HepG2 (cell line): ENCODE data around the gene ZCCHC24. TPM values are rescaled to one million over a fixed set of nuclear protein-coding genes. Genes with fewer than 3 reads are reported as not detected.

ENCODE experiments used
- ARID3A ChIP-seq: IDR thresholded peaks from 2 replicates; pipeline ENCODE4 v1.6.1; 2012; ENCODE audit warnings: low read depth, low read length, improper control_type of control experiment
- GLMP ChIP-seq: sonication (generic); formaldehyde crosslinking; IDR thresholded peaks from 2 replicates; pipeline ENCODE4 v1.9.0; 2021; ENCODE audit warnings: missing genetic modification reagents, mild to moderate bottlenecking, borderline replicate concordance
- JDP2 ChIP-seq: sonication (generic); formaldehyde crosslinking; IDR thresholded peaks from 2 replicates; pipeline ENCODE4 v1.8.1; 2022; ENCODE audit warnings: missing genetic modification reagents, borderline replicate concordance
- LBX2 ChIP-seq: sonication (generic); formaldehyde crosslinking; IDR thresholded peaks from 2 replicates; pipeline ENCODE4 v1.5.0; 2020; ENCODE audit warnings: missing genetic modification reagents, mild to moderate bottlenecking, borderline replicate concordance
- REPIN1 ChIP-seq: sonication (generic); formaldehyde crosslinking; IDR thresholded peaks from 2 replicates; pipeline ENCODE4 v1.8.0; 2022; ENCODE audit warnings: missing genetic modification reagents, low read depth, mild to moderate bottlenecking, borderline replicate concordance
- SPEN ChIP-seq: sonication (generic); formaldehyde crosslinking; IDR thresholded peaks from 2 replicates; pipeline ENCODE4 v1.5.1; 2020; ENCODE audit warnings: low read depth, mild to moderate bottlenecking, missing genetic modification reagents
- STAG1 ChIP-seq: sonication (generic); formaldehyde crosslinking; IDR thresholded peaks from 2 replicates; pipeline ENCODE4 v1.4.0; 2020; ENCODE audit warnings: missing genetic modification reagents
- TOE1 ChIP-seq: sonication (generic); formaldehyde crosslinking; IDR thresholded peaks from 2 replicates; pipeline ENCODE4 v1.4.0; 2020; ENCODE audit warnings: mild to moderate bottlenecking, missing genetic modification reagents
- ZFP91 ChIP-seq: sonication (generic); formaldehyde crosslinking; IDR thresholded peaks from 2 replicates; pipeline ENCODE4 v1.9.0; 2022; ENCODE audit warnings: missing genetic modification reagents, mild to moderate bottlenecking, borderline replicate concordance
- ZNF138 ChIP-seq: sonication (generic); formaldehyde crosslinking; IDR thresholded peaks from 2 replicates; pipeline ENCODE4 v1.5.0; 2020; ENCODE audit warnings: mild to moderate bottlenecking, low read depth, missing genetic modification reagents
- ZNF253 ChIP-seq: sonication (generic); formaldehyde crosslinking; IDR thresholded peaks from 2 replicates; pipeline ENCODE4 v1.8.0; 2022; ENCODE audit warnings: mild to moderate bottlenecking, missing genetic modification reagents, borderline replicate concordance
- ZNF609 ChIP-seq: sonication (generic); formaldehyde crosslinking; IDR thresholded peaks from 2 replicates; pipeline ENCODE4 v1.4.0; 2020; ENCODE audit warnings: mild to moderate bottlenecking, missing genetic modification reagents, borderline replicate concordance
- ZNF878 ChIP-seq: sonication (generic); formaldehyde crosslinking; IDR thresholded peaks from 2 replicates; pipeline ENCODE4 v1.8.1; 2023; ENCODE audit warnings: mild to moderate bottlenecking, missing genetic modification reagents, moderate library complexity
- ZSCAN20 ChIP-seq: sonication (generic); formaldehyde crosslinking; IDR thresholded peaks from 2 replicates; pipeline ENCODE4 v1.4.0; 2020; ENCODE audit warnings: missing genetic modification reagents, mild to moderate bottlenecking, borderline replicate concordance
- ZZZ3 ChIP-seq: sonication (generic); formaldehyde crosslinking; IDR thresholded peaks from 2 replicates; pipeline ENCODE4 v1.4.0; 2020; ENCODE audit warnings: missing genetic modification reagents, mild to moderate bottlenecking, borderline replicate concordance
- polyA plus RNA-seq, 8 experiments: library from polyadenylated mRNA; depleted of rRNA in 3 of 8; stranded (reverse) in 7 of 8; unstranded in 1 of 8; fragments of >200 nt; fragmentation: Illumina TruSeq in 4 of 8; extraction: Trizol in 4 of 8; gene quantifications; 2 replicates each; pipeline versions ENCODE4 v1.2.1 to v1.2.3, GENCODE V29; 2011 to 2016; ENCODE audit warnings: low read depth in 4 of 8, missing spikeins in 1 of 8, mixed read lengths in 1 of 8; ENCODE audit not compliant: insufficient read depth in 1 of 8
- total RNA-seq, 5 experiments: library from RNA; depleted of rRNA; stranded (reverse); fragments of >200 nt; fragmentation: Illumina TruSeq; extraction: Trizol; gene quantifications; 2 replicates each; pipeline ENCODE4 v1.2.3, GENCODE V29; 2016; ENCODE audit warnings: low read depth in 1 of 5

ZCCHC24 gene
- total and polyA plus RNA-seq, 2 of the 13 experiments (the other 11 are each of a cell fraction or from before 2014, with no cell fraction given): 3.1 to 7.9 TPM

GRCh38 chr10:79400146-79401004 lies 45.0 kb downstream of the ZCCHC24 start (continued):
- no peak for TF ChIP-seq ZNF609 (CRISPR knock-in tag)
- TF ChIP-seq ZNF253 (CRISPR knock-in tag): no peak
- TF ChIP-seq JDP2: no peak
- no peak for TF ChIP-seq REPIN1 (CRISPR knock-in tag)
- no peak for TF ChIP-seq LBX2
- TF ChIP-seq SPEN: no peak
- TF ChIP-seq ZNF878 (CRISPR knock-in tag): no peak
- peak; percentile 83 for TF ChIP-seq STAG1 (CRISPR knock-in tag)
- no peak for TF ChIP-seq GLMP (CRISPR knock-in tag)
- no peak for TF ChIP-seq ARID3A
- TF ChIP-seq ZSCAN20 (CRISPR knock-in tag): no peak
- peak; percentile 50; the same call in 1 of the 2 replicates for TF ChIP-seq ZFP91 (CRISPR knock-in tag)
- TF ChIP-seq TOE1 (CRISPR knock-in tag): no peak
- no peak for TF ChIP-seq ZNF138 (CRISPR knock-in tag)
- no peak for TF ChIP-seq ZZZ3
